Measurements from ENCODE around the gene TRIM66. TPM values are rescaled to one million over a fixed set of nuclear protein-coding genes. Genes with fewer than 3 reads are reported as not detected.

TRIM66 gene
- total RNA-seq, 1 experiment from 2014 or later = 2.1 TPM

DNA sequence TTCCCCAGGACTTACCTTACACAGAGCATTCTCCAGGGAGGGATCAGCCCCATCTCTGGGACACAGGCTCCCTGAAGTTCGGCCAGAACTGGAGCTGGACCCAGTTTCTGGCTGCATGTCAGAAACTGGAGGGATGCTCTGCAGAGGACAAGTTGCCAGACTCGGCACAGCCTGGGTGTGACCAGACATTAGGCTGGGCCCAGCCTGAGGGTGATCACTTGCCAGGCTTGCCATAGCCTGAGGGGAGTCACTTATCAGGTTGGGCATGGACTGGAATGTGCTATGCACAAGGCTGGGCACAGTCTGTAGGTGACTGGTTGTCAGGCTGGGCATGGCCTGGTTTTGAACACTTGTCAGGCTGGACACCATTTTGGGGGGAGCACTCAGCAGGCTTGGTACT is 57.8 kb downstream of the TRIM66 start:
- Histone ChIP-seq H3K23me2 (ENCODE audit: insufficient read length, low read depth, low read length, poor library complexity, severe bottlenecking) (no peaks in the 10 kb centered on the region), H3K79me2 (ENCODE audit: insufficient read depth, low read length) (no peaks in the 10 kb centered on the region), H3K9ac (ENCODE audit: extremely low read depth, insufficient read length, low read length) (no peak overlapping the region), H3K56ac (ENCODE audit: insufficient read length, low read depth, low read length) (no peak overlapping the region), H2BK5ac (ENCODE audit: insufficient read length, low read length) (no peak overlapping the region), H3K27ac (ENCODE audit: insufficient read length, low read depth, low read length) (no peak overlapping the region), H3K4me2 (ENCODE audit: insufficient read depth, insufficient read length, low read length) (no peak overlapping the region), H3T11ph (ENCODE audit: low read length) (no peak overlapping the region), H3K4ac (ENCODE audit: low read depth, low read length) (no peak overlapping the region), H4K91ac (ENCODE audit: insufficient read length, low read depth, low read length) (no peak overlapping the region), H2AFZ (ENCODE audit: low read length) (no peak overlapping the region), H2BK20ac (ENCODE audit: low read depth, low read length, poor library complexity, severe bottlenecking) (no peak overlapping the region), H2BK120ac (ENCODE audit: low read depth, low read length, poor library complexity, severe bottlenecking) (no peak overlapping the region), H3K18ac (ENCODE audit: insufficient read length, low read depth, low read length) (no peak overlapping the region), H3K4me1 (ENCODE audit: insufficient read depth, low read length) (no peaks in the 10 kb centered on the region), H3K9me3 (ENCODE audit: control insufficient read depth, low read depth, low read length) (no peaks in the 10 kb centered on the region), H4K8ac (replicated peaks; ENCODE audit: insufficient read length, low read depth, low read length) (no peak overlapping the region), H3K23ac (ENCODE audit: insufficient read length, low read depth, low read length) (no peak overlapping the region), H4K20me1 (ENCODE audit: control insufficient read depth, insufficient read depth, insufficient read length) (no peaks in the 10 kb centered on the region), H2AK5ac (ENCODE audit: insufficient read length, low read length) (no peak overlapping the region), H2BK12ac (ENCODE audit: insufficient read length, low read depth, low read length) (no peak overlapping the region), H3K27me3 (ENCODE audit: insufficient read depth, low read length) (no peaks in the 10 kb centered on the region), H4K5ac (ENCODE audit: insufficient read length, low read depth, low read length) (no peak overlapping the region), H3K14ac (ENCODE audit: insufficient read depth, low read length) (no peak overlapping the region), H3K79me1 (ENCODE audit: insufficient read depth, low read depth, low read length, poor library complexity, severe bottlenecking) (no peaks in the 10 kb centered on the region), H2BK15ac (ENCODE audit: low read depth, low read length) (no peak overlapping the region)
- Mint-ChIP-seq H3K27me3 (ENCODE audit: low read depth) (no peaks in the 10 kb centered on the region), H3K9me3 (no peaks in the 10 kb centered on the region), H3K36me3 (ENCODE audit: insufficient read depth in 1 of 3, low read depth in 3 of 3) (peaks cover 0 to 3% (median 0%) of the 10 kb centered on the region in 3 experiments; a peak in 2 of 7 replicates), H3K4me3 (no peak overlapping the region), H3K27ac (no peak overlapping the region), H3K4me1 (no peaks in the 10 kb centered on the region)
- no CpG with 5 or more reads among the region's 2 CpGs for WGBS (ENCODE audit: extremely low coverage, insufficient read length, low lambda C conversion rate)
- DNase-seq = no peak
- TF ChIP-seq, protein P1, sequence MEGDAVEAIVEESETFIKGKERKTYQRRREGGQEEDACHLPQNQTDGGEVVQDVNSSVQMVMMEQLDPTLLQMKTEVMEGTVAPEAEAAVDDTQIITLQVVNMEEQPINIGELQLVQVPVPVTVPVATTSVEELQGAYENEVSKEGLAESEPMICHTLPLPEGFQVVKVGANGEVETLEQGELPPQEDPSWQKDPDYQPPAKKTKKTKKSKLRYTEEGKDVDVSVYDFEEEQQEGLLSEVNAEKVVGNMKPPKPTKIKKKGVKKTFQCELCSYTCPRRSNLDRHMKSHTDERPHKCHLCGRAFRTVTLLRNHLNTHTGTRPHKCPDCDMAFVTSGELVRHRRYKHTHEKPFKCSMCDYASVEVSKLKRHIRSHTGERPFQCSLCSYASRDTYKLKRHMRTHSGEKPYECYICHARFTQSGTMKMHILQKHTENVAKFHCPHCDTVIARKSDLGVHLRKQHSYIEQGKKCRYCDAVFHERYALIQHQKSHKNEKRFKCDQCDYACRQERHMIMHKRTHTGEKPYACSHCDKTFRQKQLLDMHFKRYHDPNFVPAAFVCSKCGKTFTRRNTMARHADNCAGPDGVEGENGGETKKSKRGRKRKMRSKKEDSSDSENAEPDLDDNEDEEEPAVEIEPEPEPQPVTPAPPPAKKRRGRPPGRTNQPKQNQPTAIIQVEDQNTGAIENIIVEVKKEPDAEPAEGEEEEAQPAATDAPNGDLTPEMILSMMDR (conservative IDR thresholded peaks at IDR 0.05) = no peak
